GM12878 (cell line): ENCODE data around the gene TOM1L2.

ENCODE experiments used
- ATF3 ChIP-seq: IDR thresholded peaks from 2 replicates; pipeline ENCODE4 v1.6.1; 2011; ENCODE audit warnings: low read depth, mild to moderate bottlenecking, low read length, moderate library complexity, borderline replicate concordance; ENCODE audit errors: extremely low read depth
- BCLAF1 ChIP-seq: fragments of 450-650 bp; IDR thresholded peaks from 2 replicates; pipeline ENCODE4 v1.6.1; 2017; ENCODE audit warnings: antibody characterized with exemption, mild to moderate bottlenecking, moderate library complexity
- BRCA1 ChIP-seq: IDR thresholded peaks from 2 replicates; pipeline ENCODE4 v1.6.1; 2011; ENCODE audit warnings: low read depth, low read length, improper control_type of control experiment
- CEBPZ ChIP-seq: fragments of 150-350 bp; IDR thresholded peaks from 2 replicates; pipeline ENCODE4 v1.6.1; 2016; ENCODE audit warnings: low read depth, low read length
- CTCF ChIP-seq, 3 experiments: IDR thresholded peaks in 2 of 3; conservative IDR thresholded peaks in 1 of 3; 2 replicates each; pipeline ENCODE4 v1.5.1; 2011; ENCODE audit warnings: low read depth in 3 of 3, low read length in 3 of 3, mild to moderate bottlenecking in 3 of 3, control low read depth in 2 of 3, moderate library complexity in 2 of 3, inconsistent platforms in 1 of 3, mixed read lengths in 1 of 3; ENCODE audit not compliant: control insufficient read depth in 2 of 3, insufficient read depth in 1 of 3; ENCODE audit errors: extremely low read depth in 1 of 3
- IKZF1 ChIP-seq: fragments of 450-650 bp; conservative IDR thresholded peaks from 2 replicates; pipeline ENCODE4 v1.6.1; 2017; ENCODE audit warnings: antibody characterized with exemption, mild to moderate bottlenecking
- PBX3 ChIP-seq: IDR thresholded peaks from 2 replicates; pipeline ENCODE4 v1.6.1; 2011; ENCODE audit warnings: mild to moderate bottlenecking, low read depth, low read length, moderate library complexity; ENCODE audit not compliant: insufficient replicate concordance
- REST ChIP-seq: IDR thresholded peaks from 2 replicates; pipeline ENCODE4 v1.6.1; 2012; ENCODE audit warnings: mild to moderate bottlenecking, low read depth, low read length
- RFX5 ChIP-seq: IDR thresholded peaks from 2 replicates; pipeline ENCODE4 v1.6.1; 2011; ENCODE audit warnings: low read depth, low read length, improper control_type of control experiment
- TAF1 ChIP-seq: IDR thresholded peaks from 2 replicates; pipeline ENCODE4 v1.6.1; 2011; ENCODE audit warnings: mild to moderate bottlenecking, low read depth, low read length, borderline replicate concordance

GRCh38 chr17:17987187-17987896, 15.1 kb upstream of the TOM1L2 start:
- no peak for TF ChIP-seq RFX5
- TF ChIP-seq BCLAF1 = no peak
- no peak for TF ChIP-seq BRCA1
- TF ChIP-seq PBX3 = no peak
- no peak for TF ChIP-seq IKZF1
- TF ChIP-seq CTCF (IDR thresholded peaks at IDR 0.05 in 2 of 3, conservative IDR thresholded peaks at IDR 0.05 in 1 of 3; ENCODE audit: control insufficient read depth in 2 of 3, extremely low read depth in 1 of 3, insufficient read depth in 1 of 3, low read depth in 3 of 3, low read length in 3 of 3) = no peak
- TF ChIP-seq TAF1 = no peak
- no peak for TF ChIP-seq REST
- TF ChIP-seq ATF3 = no peak
- no peak for TF ChIP-seq CEBPZ
